ENCODE measurements around the gene LBP. TPM values are rescaled to one million over a fixed set of nuclear protein-coding genes. Genes with fewer than 3 reads are reported as not detected.
"Not testable (repeated sequence)": the region's sequence is repeated elsewhere in the genome, so short reads cannot be mapped to it uniquely, and the experiment has no call there.

The LBP gene
- total and polyA plus RNA-seq, 2 donors (not counting 1 experiment from before 2014, with no cell fraction given), result not detected

DNA sequence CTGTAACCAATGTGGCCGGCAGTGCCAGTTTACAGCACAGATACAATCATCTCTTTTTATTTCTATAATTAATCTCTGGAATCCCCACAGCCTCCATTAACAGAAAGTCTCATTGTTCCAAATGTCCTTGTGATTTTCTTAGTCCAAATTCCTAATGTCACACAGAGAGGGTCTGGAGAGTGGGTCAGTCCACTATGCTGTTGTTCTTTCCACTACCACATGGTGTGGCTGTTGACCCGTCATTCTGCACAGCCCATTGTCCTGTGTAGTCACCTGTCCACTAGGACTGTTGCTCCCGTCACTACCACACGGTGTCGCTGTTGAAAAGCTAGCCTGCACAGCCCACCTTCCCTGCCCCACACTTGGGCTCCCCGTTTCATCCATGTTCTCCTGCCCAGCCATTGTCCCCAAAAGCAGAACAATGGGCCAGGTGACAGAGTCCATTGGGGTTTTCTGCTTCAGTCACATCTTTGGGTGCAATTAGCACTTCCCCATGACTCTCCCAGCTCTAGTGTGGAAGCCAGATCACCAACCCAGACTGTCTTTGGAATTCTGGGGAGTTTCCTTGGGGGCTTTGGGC, 8.6 kb upstream of the LBP start:
- H3K27ac Mint-ChIP-seq, result no peak overlapping the region
- no peaks in the 10 kb centered on the region for H3K4me1 ChIP-seq (ENCODE audit: control insufficient read depth in 2 of 2, insufficient read depth in 2 of 2, low read length in 2 of 2)
- 36% methylated on average over 5 of the region's 6 CpGs for WGBS (ENCODE audit: insufficient coverage)
- TF ChIP-seq, protein P1, sequence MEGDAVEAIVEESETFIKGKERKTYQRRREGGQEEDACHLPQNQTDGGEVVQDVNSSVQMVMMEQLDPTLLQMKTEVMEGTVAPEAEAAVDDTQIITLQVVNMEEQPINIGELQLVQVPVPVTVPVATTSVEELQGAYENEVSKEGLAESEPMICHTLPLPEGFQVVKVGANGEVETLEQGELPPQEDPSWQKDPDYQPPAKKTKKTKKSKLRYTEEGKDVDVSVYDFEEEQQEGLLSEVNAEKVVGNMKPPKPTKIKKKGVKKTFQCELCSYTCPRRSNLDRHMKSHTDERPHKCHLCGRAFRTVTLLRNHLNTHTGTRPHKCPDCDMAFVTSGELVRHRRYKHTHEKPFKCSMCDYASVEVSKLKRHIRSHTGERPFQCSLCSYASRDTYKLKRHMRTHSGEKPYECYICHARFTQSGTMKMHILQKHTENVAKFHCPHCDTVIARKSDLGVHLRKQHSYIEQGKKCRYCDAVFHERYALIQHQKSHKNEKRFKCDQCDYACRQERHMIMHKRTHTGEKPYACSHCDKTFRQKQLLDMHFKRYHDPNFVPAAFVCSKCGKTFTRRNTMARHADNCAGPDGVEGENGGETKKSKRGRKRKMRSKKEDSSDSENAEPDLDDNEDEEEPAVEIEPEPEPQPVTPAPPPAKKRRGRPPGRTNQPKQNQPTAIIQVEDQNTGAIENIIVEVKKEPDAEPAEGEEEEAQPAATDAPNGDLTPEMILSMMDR (IDR thresholded peaks at IDR 0.05), result no peak
- peaks cover 0 to 19% (median 11%) of the 10 kb centered on the region in 3 donors for H3K9me3 ChIP-seq (ENCODE audit: control extremely low read depth in 1 of 3, control insufficient read depth in 2 of 3, insufficient read depth in 1 of 3, low read length in 2 of 3)
- H3K27me3 Mint-ChIP-seq, result peaks cover 25% of the 10 kb centered on the region
- no peak overlapping the region for H3K4me3 ChIP-seq (ENCODE audit: control extremely low read depth in 1 of 5, extremely low read depth in 1 of 5, insufficient read depth in 1 of 5, low read depth in 2 of 5, low read length in 4 of 5)
- H3K79me2 ChIP-seq (ENCODE audit: control insufficient read depth, insufficient read depth, low read length), result no peaks in the 10 kb centered on the region
- no peak for ATAC-seq (ENCODE audit: low read depth)
- no peaks in the 10 kb centered on the region for H3K4me1 Mint-ChIP-seq
- no peaks in the 10 kb centered on the region for H4K20me1 ChIP-seq (ENCODE audit: control insufficient read depth, insufficient read depth, low read length, poor library complexity, severe bottlenecking)
- CTCF ChIA-PET, result no interaction called here
- no peak overlapping the region for H3K4me3 Mint-ChIP-seq
- no peaks in the 10 kb centered on the region for H3K36me3 ChIP-seq (replicated peaks in 1 of 2; ENCODE audit: control extremely low read depth in 1 of 2, control insufficient read depth in 1 of 2, extremely low read depth in 1 of 2, insufficient read depth in 2 of 2, low read length in 1 of 2)
- intact Hi-C loops (cut with micrococcal nuclease), result no loop called here
- no peak overlapping the region for H3K4me2 ChIP-seq (replicated peaks; ENCODE audit: low read depth, low read length, poor library complexity, severe bottlenecking)
- H3K27ac ChIP-seq (ENCODE audit: low read length in 2 of 2), result no peak overlapping the region
- POLR2A ChIA-PET, result no interaction called here
- DNase-seq, result no peak
- H2AFZ ChIP-seq (ENCODE audit: insufficient read depth, low read depth, low read length, poor library complexity, severe bottlenecking), result no peak overlapping the region
- H3K9me3 Mint-ChIP-seq (ENCODE audit: insufficient read depth), result peaks cover 3% of the 10 kb centered on the region
- peaks cover 0 to 12% (median 3%) of the 10 kb centered on the region in 4 experiments for H3K27me3 ChIP-seq (replicated peaks in 1 of 4; ENCODE audit: control extremely low read depth in 1 of 4, control insufficient read depth in 3 of 4, insufficient read depth in 4 of 4, low read length in 3 of 4)
- no peak overlapping the region for H3K9ac ChIP-seq (ENCODE audit: low read length)

DNA sequence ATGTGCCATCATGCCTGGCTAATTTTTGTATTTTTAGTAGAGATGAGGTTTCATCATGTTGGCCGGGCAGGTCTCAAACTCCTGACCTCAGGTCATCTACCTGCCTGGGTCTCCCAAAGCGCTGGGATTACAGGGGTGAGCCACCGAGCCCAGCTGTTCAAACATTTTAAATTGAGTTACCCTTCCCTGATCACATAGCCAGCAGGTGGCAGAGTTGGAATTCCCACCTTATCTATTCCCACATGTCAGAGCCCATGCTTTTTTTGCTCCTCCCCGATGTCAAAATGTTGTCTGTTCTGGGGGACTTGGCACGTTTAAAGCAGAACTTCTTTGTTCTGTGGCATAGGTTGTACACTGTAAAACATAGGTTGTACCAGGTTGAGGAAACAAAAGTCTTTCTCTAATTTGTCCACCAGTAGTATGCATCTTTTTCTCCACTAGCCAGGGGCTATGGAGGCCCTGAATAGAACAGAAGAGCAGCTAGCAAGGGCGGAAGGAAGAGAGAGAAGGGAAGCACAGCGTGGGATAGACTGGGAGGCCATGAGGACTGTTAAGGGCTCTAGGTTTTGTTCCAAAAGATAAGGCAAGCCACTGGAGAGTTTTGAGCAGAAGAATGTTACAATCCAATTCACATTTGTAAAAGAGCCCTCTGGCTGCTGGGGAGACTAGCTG, 7.3 kb upstream of the LBP start:
- H3K27me3 Mint-ChIP-seq, result peaks cover 25% of the 10 kb centered on the region
- Histone ChIP-seq H4K20me1 (ENCODE audit: control insufficient read depth, insufficient read depth, low read length, poor library complexity, severe bottlenecking) (no peaks in the 10 kb centered on the region), H3K27ac (ENCODE audit: low read length in 2 of 2) (no peak overlapping the region), H3K4me1 (ENCODE audit: control insufficient read depth in 2 of 2, insufficient read depth in 2 of 2, low read length in 2 of 2) (no peaks in the 10 kb centered on the region), H3K27me3 (replicated peaks in 1 of 4; ENCODE audit: control extremely low read depth in 1 of 4, control insufficient read depth in 3 of 4, insufficient read depth in 4 of 4, low read length in 3 of 4) (peaks cover 0 to 12% (median 3%) of the 10 kb centered on the region in 4 experiments), H3K9ac (ENCODE audit: low read length) (no peak overlapping the region), H3K4me3 (ENCODE audit: control extremely low read depth in 1 of 5, extremely low read depth in 1 of 5, insufficient read depth in 1 of 5, low read depth in 2 of 5, low read length in 4 of 5) (no peak overlapping the region), H3K79me2 (ENCODE audit: control insufficient read depth, insufficient read depth, low read length) (no peaks in the 10 kb centered on the region), H3K36me3 (replicated peaks in 1 of 2; ENCODE audit: control extremely low read depth in 1 of 2, control insufficient read depth in 1 of 2, extremely low read depth in 1 of 2, insufficient read depth in 2 of 2, low read length in 1 of 2) (no peaks in the 10 kb centered on the region), H2AFZ (ENCODE audit: insufficient read depth, low read depth, low read length, poor library complexity, severe bottlenecking) (no peak overlapping the region), H3K9me3 (ENCODE audit: control extremely low read depth in 1 of 3, control insufficient read depth in 2 of 3, insufficient read depth in 1 of 3, low read length in 2 of 3) (peaks cover 0 to 19% (median 11%) of the 10 kb centered on the region in 3 donors), H3K4me2 (replicated peaks; ENCODE audit: low read depth, low read length, poor library complexity, severe bottlenecking) (no peak overlapping the region)
- no peaks in the 10 kb centered on the region for H3K4me1 Mint-ChIP-seq
- peaks cover 3% of the 10 kb centered on the region for H3K9me3 Mint-ChIP-seq (ENCODE audit: insufficient read depth)
- no peak overlapping the region for H3K27ac Mint-ChIP-seq
- CTCF ChIA-PET, result no interaction called here
- DNase-seq (no peak), ATAC-seq (ENCODE audit: low read depth) (no peak)
- no peak overlapping the region for H3K4me3 Mint-ChIP-seq
- 100% methylated on average over 2 of the region's 7 CpGs for WGBS (ENCODE audit: insufficient coverage)
- intact Hi-C loops (cut with micrococcal nuclease), result no loop called here
- POLR2A ChIA-PET, result no interaction called here
- TF ChIP-seq, protein P1 (IDR thresholded peaks at IDR 0.05), result no peak
- no peak for TF ChIP-seq EZH2 (IDR thresholded peaks at IDR 0.05; ENCODE audit: borderline replicate concordance, insufficient read depth, low read depth, low read length, poor library complexity, severe bottlenecking)

DNA sequence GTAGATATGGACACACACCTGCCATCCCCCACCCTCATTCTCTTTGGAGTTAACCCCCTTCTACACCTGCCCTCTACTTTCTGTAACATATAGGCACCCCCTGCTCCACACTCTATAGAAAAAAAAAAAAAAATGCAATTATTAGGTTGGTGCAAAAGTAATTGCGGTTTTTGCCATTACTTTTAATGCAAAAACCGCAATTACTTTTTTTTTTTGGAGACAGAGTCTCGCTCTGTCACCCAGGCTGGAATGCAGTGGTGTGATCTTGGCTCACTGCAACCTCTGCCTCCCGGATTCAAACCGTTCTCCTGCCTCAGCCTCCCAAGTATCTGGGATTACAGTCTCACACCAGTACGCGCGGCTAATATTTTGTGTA, 6.8 kb upstream of the LBP start:
- H3K36me3 ChIP-seq (replicated peaks in 1 of 2; ENCODE audit: control extremely low read depth in 1 of 2, control insufficient read depth in 1 of 2, extremely low read depth in 1 of 2, insufficient read depth in 2 of 2, low read length in 1 of 2); H3K4me2 ChIP-seq (replicated peaks; ENCODE audit: low read depth, low read length, poor library complexity, severe bottlenecking); ATAC-seq (ENCODE audit: low read depth); H3K9ac ChIP-seq (ENCODE audit: low read length); DNase-seq; intact Hi-C loops (cut with micrococcal nuclease); H3K27ac ChIP-seq (ENCODE audit: low read length in 2 of 2); CTCF ChIA-PET; H3K4me3 Mint-ChIP-seq; H3K4me1 Mint-ChIP-seq; POLR2A ChIA-PET; H3K79me2 ChIP-seq (ENCODE audit: control insufficient read depth, insufficient read depth, low read length); H4K20me1 ChIP-seq (ENCODE audit: control insufficient read depth, insufficient read depth, low read length, poor library complexity, severe bottlenecking); H3K9me3 Mint-ChIP-seq (ENCODE audit: insufficient read depth); H2AFZ ChIP-seq (ENCODE audit: insufficient read depth, low read depth, low read length, poor library complexity, severe bottlenecking); H3K4me1 ChIP-seq (ENCODE audit: control insufficient read depth in 2 of 2, insufficient read depth in 2 of 2, low read length in 2 of 2); H3K27ac Mint-ChIP-seq; H3K4me3 ChIP-seq (ENCODE audit: control extremely low read depth in 1 of 5, extremely low read depth in 1 of 5, insufficient read depth in 1 of 5, low read depth in 2 of 5, low read length in 4 of 5): not testable (repeated sequence)
- Histone ChIP-seq H3K27me3 (replicated peaks in 1 of 4; ENCODE audit: control extremely low read depth in 1 of 4, control insufficient read depth in 3 of 4, insufficient read depth in 4 of 4, low read length in 3 of 4) (peaks cover 0 to 12% (median 3%) of the 10 kb centered on the region in 4 experiments), H3K9me3 (ENCODE audit: control extremely low read depth in 1 of 3, control insufficient read depth in 2 of 3, insufficient read depth in 1 of 3, low read length in 2 of 3) (peaks cover 0 to 16% (median 11%) of the 10 kb centered on the region in 3 donors)
- H3K27me3 Mint-ChIP-seq, result peaks cover 26% of the 10 kb centered on the region
- 97% methylated on average over 3 of the region's 8 CpGs for WGBS (ENCODE audit: insufficient coverage)

All from B cell (primary cell).